HG02970 (cell line): ENCODE measurements around the gene CELF1.
"Not testable (repeated sequence)": the region's sequence is repeated elsewhere in the genome, so short reads cannot be mapped to it uniquely, and the experiment has no call there.

ENCODE experiments used
- ATAC-seq: cut with Tn5 transposase; IDR thresholded peaks from one replicate; pipeline ENCODE4 v1.9.1; 2021; ENCODE audit warnings: mild to moderate bottlenecking, moderate library complexity, moderate number of reproducible peaks; ENCODE audit not compliant: unreplicated experiment, low FRiP score

The CELF1 gene

GRCh38 chr11:47577460-47578041 is 24.6 kb upstream of the CELF1 start:
- no peak for ATAC-seq

- no peak for ATAC-seq
These were observed 20.4 kb upstream of the CELF1 start for GRCh38 chr11:47573321-47573720.

- ATAC-seq, result no peak
These were observed 19.9 kb upstream of the CELF1 start for GRCh38 chr11:47572715-47573255.

- ATAC-seq, result no peak
These were observed 19.0 kb upstream of the CELF1 start for GRCh38 chr11:47571895-47572294.

GRCh38 chr11:47571357-47571729 is 18.4 kb upstream of the CELF1 start:
- no peak for ATAC-seq

GRCh38 chr11:47570651-47571356 is 17.9 kb upstream of the CELF1 start:
- no peak for ATAC-seq

GRCh38 chr11:47569646-47570045 is 16.7 kb upstream of the CELF1 start:
- ATAC-seq, result no peak

GRCh38 chr11:47566149-47566698 is 13.3 kb upstream of the CELF1 start:
- ATAC-seq, result no peak

GRCh38 chr11:47565340-47566148 is 12.6 kb upstream of the CELF1 start, which contains the start of gene PTPMT1:
Gene PTPMT1 (plus strand): TSS chr11:47565599. CDS start chr11:47565623, 24 bp downstream.
- peak; percentile 60 for ATAC-seq

GRCh38 chr11:47564933-47565339 is 12.0 kb upstream of the CELF1 start:
- peak; percentile 28 for ATAC-seq

GRCh38 chr11:47564366-47564765 is 11.4 kb upstream of the CELF1 start:
- ATAC-seq, result not testable (repeated sequence)

- ATAC-seq, result not testable (repeated sequence)
These were observed 9.5 kb upstream of the CELF1 start for GRCh38 chr11:47562393-47562792.

GRCh38 chr11:47560426-47560825 is 7.5 kb upstream of the CELF1 start:
- ATAC-seq, result no peak

GRCh38 chr11:47558695-47559094 is 5.8 kb upstream of the CELF1 start:
- ATAC-seq, result no peak

GRCh38 chr11:47557004-47557403 is 4.1 kb upstream of the CELF1 start:
- ATAC-seq, result not testable (repeated sequence)

GRCh38 chr11:47553406-47553743 is 443 bp upstream of the CELF1 start:
- peak; percentile 22 for ATAC-seq

- no peak for ATAC-seq
These were observed 821 bp downstream of the CELF1 start for GRCh38 chr11:47552056-47552565.

- no peak for ATAC-seq
These were observed 1.8 kb downstream of the CELF1 start for GRCh38 chr11:47551086-47551485.

GRCh38 chr11:47550288-47551047 is 2.5 kb downstream of the CELF1 start:
- no peak for ATAC-seq

- ATAC-seq, result not testable (repeated sequence)
These were observed 6.7 kb downstream of the CELF1 start for GRCh38 chr11:47546274-47546673.
